Mesothelial cell of epicardium (in vitro differentiated cells): Measurements from ENCODE around the gene MAP4K5. TPM values are rescaled to one million over a fixed set of nuclear protein-coding genes. Genes with fewer than 3 reads are reported as not detected.
"Not testable (repeated sequence)": the region's sequence is repeated elsewhere in the genome, so short reads cannot be mapped to it uniquely, and the experiment has no call there.

Source experiments
- DNase-seq, 2 experiments: peaks; one replicate each; pipeline ENCODE4 v3.0.0; 2021; ENCODE audit warnings: low spot score in 2 of 2; ENCODE audit not compliant: unreplicated experiment in 2 of 2
- H3K27ac Mint-ChIP-seq: 2 replicates; pipeline ENCODE4 v1.8.0; 2021; ENCODE audit warnings: mixed read lengths
- H3K27me3 Mint-ChIP-seq: 2 replicates; pipeline ENCODE4 v1.8.0; 2021; ENCODE audit warnings: low read depth, mixed read lengths
- H3K36me3 Mint-ChIP-seq: 2 replicates; pipeline ENCODE4 v1.8.0; 2021; ENCODE audit warnings: mixed read lengths
- H3K4me1 Mint-ChIP-seq: 2 replicates; pipeline ENCODE4 v1.8.0; 2021; ENCODE audit warnings: mixed read lengths
- H3K4me3 Mint-ChIP-seq: 2 replicates; pipeline ENCODE4 v1.8.0; 2021; ENCODE audit warnings: mild to moderate bottlenecking, moderate library complexity, mixed read lengths
- H3K9me3 Mint-ChIP-seq: 2 replicates; pipeline ENCODE4 v1.8.0; 2021; ENCODE audit warnings: mixed read lengths
- total RNA-seq: library from RNA; stranded (reverse); gene quantifications from 3 replicates; pipeline ENCODE4 v1.2.1, GENCODE V29; 2021
- TF ChIP-seq, protein P1 (sequence below): fragments of 200-600 bp; sonication (generic); IDR thresholded peaks from one replicate; pipeline ENCODE4 v1.5.0; 2021; ENCODE audit warnings: antibody characterized with exemption; ENCODE audit not compliant: unreplicated experiment

Gene MAP4K5
- total RNA-seq, 1 donor from 2014 or later, result 95.4 TPM

- no peak for DNase-seq
- H3K4me3 Mint-ChIP-seq, result no peak overlapping the region
- peaks cover 20% of the 10 kb centered on the region for H3K27me3 Mint-ChIP-seq
- TF ChIP-seq, protein P1, sequence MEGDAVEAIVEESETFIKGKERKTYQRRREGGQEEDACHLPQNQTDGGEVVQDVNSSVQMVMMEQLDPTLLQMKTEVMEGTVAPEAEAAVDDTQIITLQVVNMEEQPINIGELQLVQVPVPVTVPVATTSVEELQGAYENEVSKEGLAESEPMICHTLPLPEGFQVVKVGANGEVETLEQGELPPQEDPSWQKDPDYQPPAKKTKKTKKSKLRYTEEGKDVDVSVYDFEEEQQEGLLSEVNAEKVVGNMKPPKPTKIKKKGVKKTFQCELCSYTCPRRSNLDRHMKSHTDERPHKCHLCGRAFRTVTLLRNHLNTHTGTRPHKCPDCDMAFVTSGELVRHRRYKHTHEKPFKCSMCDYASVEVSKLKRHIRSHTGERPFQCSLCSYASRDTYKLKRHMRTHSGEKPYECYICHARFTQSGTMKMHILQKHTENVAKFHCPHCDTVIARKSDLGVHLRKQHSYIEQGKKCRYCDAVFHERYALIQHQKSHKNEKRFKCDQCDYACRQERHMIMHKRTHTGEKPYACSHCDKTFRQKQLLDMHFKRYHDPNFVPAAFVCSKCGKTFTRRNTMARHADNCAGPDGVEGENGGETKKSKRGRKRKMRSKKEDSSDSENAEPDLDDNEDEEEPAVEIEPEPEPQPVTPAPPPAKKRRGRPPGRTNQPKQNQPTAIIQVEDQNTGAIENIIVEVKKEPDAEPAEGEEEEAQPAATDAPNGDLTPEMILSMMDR, result no peak
- no peaks in the 10 kb centered on the region for H3K4me1 Mint-ChIP-seq
- H3K36me3 Mint-ChIP-seq, result no peaks in the 10 kb centered on the region
- peaks cover 14% of the 10 kb centered on the region for H3K9me3 Mint-ChIP-seq
- H3K27ac Mint-ChIP-seq, result no peak overlapping the region
Measured at GRCh38 chr14:50550294-50550693, 17.9 kb upstream of the MAP4K5 start.

GRCh38 chr14:50545618-50546017, 13.2 kb upstream of the MAP4K5 start:
- Mint-ChIP-seq H3K4me1 (peaks cover 1% of the 10 kb centered on the region), H3K27ac (no peak overlapping the region), H3K9me3 (no peaks in the 10 kb centered on the region), H3K36me3 (no peaks in the 10 kb centered on the region), H3K4me3 (no peak overlapping the region), H3K27me3 (no peaks in the 10 kb centered on the region)
- TF ChIP-seq, protein P1, result no peak
- DNase-seq, result no peak

- peaks cover 1% of the 10 kb centered on the region for H3K4me1 Mint-ChIP-seq
- H3K36me3 Mint-ChIP-seq, result no peaks in the 10 kb centered on the region
- H3K4me3 Mint-ChIP-seq, result no peak overlapping the region
- no peak for DNase-seq
- H3K9me3 Mint-ChIP-seq, result no peaks in the 10 kb centered on the region
- H3K27ac Mint-ChIP-seq, result no peak overlapping the region
- no peaks in the 10 kb centered on the region for H3K27me3 Mint-ChIP-seq
- TF ChIP-seq, protein P1, result no peak
Measured at GRCh38 chr14:50544911-50545310, 12.5 kb upstream of the MAP4K5 start.

DNA sequence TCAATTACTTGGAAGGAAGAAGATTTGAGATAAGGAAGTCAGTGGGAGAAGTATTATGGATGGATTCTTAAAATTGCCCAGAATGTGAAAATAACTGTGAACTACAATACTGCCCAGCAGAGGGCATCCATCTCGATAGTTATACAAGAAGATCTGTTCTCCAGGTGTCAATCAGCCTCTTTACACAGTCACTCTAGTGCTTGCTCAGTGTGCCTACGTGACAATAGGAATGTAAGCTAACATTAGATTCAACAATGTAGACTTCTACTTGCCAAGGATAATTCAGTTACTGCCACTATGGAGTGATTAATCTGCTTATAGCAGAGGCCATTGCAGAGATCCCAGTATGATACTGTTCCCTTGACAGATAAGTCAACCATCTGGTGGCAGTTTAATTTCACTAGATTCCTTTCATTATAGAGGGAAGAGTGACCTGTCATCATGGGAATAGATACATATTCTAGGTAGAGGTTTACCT, 10.6 kb upstream of the MAP4K5 start:
- TF ChIP-seq, protein P1, result peak; percentile 40
- H3K4me3 Mint-ChIP-seq, result no peak overlapping the region
- H3K4me1 Mint-ChIP-seq, result peaks cover 1% of the 10 kb centered on the region
- no peaks in the 10 kb centered on the region for H3K27me3 Mint-ChIP-seq
- DNase-seq, result no peak
- H3K9me3 Mint-ChIP-seq, result peaks cover 4% of the 10 kb centered on the region
- H3K36me3 Mint-ChIP-seq, result peaks cover 3% of the 10 kb centered on the region
- no peak overlapping the region for H3K27ac Mint-ChIP-seq

DNA sequence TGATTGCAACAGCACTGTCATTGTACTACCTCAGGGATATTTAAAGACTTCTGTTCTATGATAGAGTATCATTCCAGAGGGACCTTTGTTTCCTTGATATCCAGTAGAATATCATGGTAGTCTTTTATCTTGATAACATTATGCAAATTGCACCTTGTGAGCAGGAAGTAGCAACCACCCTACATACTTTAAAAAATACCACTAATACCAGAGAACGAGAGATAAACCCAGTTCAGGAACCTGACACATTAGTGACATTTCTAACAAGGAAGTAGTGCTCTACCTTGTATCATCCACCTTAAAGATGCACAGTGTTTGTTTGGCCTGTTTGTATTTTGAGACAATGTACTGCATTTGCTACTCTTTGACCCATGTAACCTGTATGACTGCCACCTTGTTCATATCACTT, 8.8 kb upstream of the MAP4K5 start:
- no peaks in the 10 kb centered on the region for H3K27me3 Mint-ChIP-seq
- no peak overlapping the region for H3K27ac Mint-ChIP-seq
- H3K4me3 Mint-ChIP-seq, result no peak overlapping the region
- no peak for DNase-seq
- peaks cover 17% of the 10 kb centered on the region for H3K9me3 Mint-ChIP-seq
- TF ChIP-seq, protein P1, result no peak
- H3K36me3 Mint-ChIP-seq, result peaks cover 4% of the 10 kb centered on the region
- peaks cover 1% of the 10 kb centered on the region for H3K4me1 Mint-ChIP-seq

- Mint-ChIP-seq H3K9me3 (peaks cover 17% of the 10 kb centered on the region), H3K4me3 (no peak overlapping the region), H3K27me3 (peaks cover 2% of the 10 kb centered on the region), H3K4me1 (peaks cover 1% of the 10 kb centered on the region), H3K36me3 (peaks cover 4% of the 10 kb centered on the region), H3K27ac (no peak overlapping the region)
- TF ChIP-seq, protein P1, result no peak
- no peak for DNase-seq
Measured at GRCh38 chr14:50539051-50539450, 6.7 kb upstream of the MAP4K5 start.

GRCh38 chr14:50538034-50538433, 5.7 kb upstream of the MAP4K5 start:
- H3K4me3 Mint-ChIP-seq, H3K36me3 Mint-ChIP-seq, DNase-seq, H3K4me1 Mint-ChIP-seq, H3K27me3 Mint-ChIP-seq, H3K27ac Mint-ChIP-seq: not testable (repeated sequence)
- H3K9me3 Mint-ChIP-seq, result peaks cover 17% of the 10 kb centered on the region
